AG10803 (cell line): ENCODE results near the gene MMP11.
A peak's percentile ranks its signal among the peaks of the same experiment; 100 is the strongest.

Source experiments
- DNase-seq: peaks from one replicate; pipeline ENCODE4 v3.0.0; 2010; ENCODE audit warnings: low read depth
- H3K4me3 ChIP-seq: 2 replicates; pipeline ENCODE4 v1.5.1; 2011; ENCODE audit warnings: mild to moderate bottlenecking, low read length, control low read depth
- TF ChIP-seq, protein P1 (sequence below): conservative IDR thresholded peaks from 2 replicates; pipeline ENCODE4 v1.5.1; 2011; ENCODE audit warnings: mild to moderate bottlenecking, low read length, control low read depth, inconsistent platforms

MMP11 gene

DNA sequence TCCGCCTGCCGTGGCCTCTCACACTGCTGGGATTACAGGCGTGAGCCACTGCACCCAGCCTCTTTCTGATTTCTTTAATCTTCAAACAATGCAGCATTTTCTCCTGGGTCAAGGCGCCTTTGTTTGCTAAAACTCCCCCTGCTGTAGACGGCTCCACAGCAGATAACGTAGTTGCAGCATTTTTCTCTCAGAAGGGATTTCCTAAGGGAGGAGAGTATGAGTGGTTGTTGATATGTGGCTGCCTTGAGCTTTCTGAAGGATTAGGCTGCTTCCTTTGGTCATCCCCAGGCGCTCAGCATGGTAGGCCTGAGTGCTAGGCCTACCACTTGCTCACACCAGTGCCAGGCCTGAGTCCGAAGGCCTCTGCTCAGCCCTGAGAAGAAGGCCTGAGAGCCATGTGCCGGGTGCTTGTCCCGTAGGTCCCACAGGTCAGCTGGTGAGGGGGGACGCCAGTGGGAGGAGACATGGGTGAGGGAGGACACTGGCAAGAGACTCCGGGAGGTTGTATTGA is 32.2 kb downstream of the MMP11 start:
- TF ChIP-seq, protein P1, sequence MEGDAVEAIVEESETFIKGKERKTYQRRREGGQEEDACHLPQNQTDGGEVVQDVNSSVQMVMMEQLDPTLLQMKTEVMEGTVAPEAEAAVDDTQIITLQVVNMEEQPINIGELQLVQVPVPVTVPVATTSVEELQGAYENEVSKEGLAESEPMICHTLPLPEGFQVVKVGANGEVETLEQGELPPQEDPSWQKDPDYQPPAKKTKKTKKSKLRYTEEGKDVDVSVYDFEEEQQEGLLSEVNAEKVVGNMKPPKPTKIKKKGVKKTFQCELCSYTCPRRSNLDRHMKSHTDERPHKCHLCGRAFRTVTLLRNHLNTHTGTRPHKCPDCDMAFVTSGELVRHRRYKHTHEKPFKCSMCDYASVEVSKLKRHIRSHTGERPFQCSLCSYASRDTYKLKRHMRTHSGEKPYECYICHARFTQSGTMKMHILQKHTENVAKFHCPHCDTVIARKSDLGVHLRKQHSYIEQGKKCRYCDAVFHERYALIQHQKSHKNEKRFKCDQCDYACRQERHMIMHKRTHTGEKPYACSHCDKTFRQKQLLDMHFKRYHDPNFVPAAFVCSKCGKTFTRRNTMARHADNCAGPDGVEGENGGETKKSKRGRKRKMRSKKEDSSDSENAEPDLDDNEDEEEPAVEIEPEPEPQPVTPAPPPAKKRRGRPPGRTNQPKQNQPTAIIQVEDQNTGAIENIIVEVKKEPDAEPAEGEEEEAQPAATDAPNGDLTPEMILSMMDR: no peak
- H3K4me3 ChIP-seq: no peak overlapping the region
- no peak for DNase-seq

DNA sequence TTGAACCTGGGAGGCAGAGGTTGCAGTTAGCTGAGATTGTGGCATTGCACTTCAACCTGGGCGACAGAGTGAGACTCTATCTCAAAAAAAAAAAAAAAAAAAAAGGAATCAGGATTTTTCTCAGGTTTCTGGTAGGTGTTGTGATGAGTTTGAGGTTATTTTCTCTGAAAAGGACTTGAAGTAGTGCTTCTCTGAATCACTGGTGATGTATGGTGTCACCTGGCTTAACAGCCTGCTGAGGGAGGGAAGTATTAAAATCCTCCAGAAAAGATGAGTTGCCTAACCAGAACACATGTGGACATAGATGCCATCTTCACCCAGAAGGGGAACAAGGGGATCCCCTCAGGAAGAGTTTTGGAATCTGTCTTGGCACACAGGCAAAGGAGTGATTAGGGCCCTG is 34.2 kb downstream of the MMP11 start:
- DNase-seq: no peak
- H3K4me3 ChIP-seq: no peak overlapping the region
- TF ChIP-seq, protein P1: no peak

DNA sequence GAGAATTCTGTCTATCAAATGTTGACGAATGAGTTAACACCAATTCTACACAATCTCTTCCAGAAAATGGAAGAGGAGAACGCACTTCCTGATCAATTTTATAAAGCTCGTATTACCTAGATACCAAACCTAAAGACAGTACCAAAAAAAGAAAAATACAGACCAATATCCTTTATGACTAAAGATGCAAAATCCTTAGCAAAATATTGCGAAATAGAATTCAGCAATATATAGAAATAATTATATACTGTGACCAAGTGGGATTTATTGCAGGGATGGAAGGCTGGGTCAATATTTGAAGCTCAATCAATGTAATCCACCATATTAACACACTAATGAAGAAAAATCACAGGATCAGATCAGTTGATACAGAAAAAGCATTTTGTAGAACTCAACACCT is 39.7 kb downstream of the MMP11 start:
- no peak for DNase-seq
- H3K4me3 ChIP-seq: no peak overlapping the region
- TF ChIP-seq, protein P1: no peak

DNA sequence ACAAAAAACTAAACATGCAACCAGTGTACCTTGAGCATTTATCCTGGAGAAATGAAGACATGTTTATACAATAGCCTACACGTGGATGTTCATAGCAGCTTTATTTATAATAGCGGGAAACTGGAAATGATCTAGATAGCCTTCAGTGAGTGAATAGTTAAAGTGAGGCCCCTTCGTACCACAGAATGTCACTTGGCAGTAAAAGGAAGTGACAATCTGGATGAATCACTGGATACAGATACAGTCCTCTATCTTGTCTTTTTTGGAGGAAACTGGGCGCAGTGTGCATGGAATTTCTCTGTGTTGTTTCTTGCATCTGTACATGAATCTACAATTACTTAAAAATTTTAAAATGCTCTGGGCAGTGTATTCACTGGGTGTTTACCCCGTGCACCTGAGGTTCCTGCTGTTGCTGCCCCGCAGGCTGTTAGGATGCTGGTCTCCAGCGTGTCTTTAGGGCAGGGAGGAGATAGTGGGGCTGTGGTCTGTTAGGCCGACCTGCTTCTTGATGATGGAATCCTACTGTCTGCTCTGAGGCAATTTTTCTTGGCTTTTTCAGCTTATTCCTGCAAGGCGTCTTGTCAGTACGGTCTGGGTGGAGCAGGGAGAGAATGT is 43.0 kb downstream of the MMP11 start:
- no peak overlapping the region for H3K4me3 ChIP-seq
- no peak for DNase-seq
- TF ChIP-seq, protein P1: no peak

DNA sequence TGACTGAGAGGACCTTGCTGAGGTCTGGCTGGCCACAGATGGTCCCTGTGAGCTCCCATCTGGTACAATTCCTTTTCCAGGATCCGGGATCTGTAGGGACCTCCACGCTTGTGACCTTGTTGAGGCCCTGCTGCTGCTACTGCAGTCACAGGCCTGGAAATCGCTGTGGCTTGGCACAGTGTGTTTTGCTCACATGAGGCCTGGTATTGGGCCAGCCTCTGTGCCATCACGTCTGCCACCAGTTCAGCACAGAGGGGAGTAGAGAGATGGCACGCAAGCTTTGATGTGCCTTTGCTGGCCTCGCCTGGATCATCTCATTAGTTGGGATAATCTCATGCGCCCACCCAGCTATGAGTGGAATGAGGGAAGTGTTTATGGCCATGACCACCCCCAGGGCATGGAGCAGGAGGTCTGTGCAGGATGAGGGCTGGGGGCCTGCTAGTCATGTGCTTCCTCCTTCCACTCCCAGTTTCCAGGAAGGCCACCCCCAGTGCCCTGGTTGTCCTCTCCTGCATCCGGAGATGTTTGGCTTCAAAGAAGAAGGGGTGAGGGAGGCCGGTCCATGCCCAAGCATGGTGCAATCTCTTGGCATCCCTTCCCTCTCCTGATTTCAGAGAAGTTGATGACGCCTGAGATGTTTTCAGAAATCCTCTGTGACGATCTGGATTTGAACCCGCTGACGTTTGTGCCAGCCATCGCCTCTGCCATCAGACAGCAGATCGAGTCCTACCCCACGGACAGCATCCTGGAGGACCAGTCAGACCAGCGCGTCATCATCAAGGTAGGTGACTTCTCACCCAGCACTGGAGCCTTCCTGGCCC is 43.7 kb downstream of the MMP11 start:
- no peak overlapping the region for H3K4me3 ChIP-seq
- peak; percentile 57 for DNase-seq
- TF ChIP-seq, protein P1: no peak

DNA sequence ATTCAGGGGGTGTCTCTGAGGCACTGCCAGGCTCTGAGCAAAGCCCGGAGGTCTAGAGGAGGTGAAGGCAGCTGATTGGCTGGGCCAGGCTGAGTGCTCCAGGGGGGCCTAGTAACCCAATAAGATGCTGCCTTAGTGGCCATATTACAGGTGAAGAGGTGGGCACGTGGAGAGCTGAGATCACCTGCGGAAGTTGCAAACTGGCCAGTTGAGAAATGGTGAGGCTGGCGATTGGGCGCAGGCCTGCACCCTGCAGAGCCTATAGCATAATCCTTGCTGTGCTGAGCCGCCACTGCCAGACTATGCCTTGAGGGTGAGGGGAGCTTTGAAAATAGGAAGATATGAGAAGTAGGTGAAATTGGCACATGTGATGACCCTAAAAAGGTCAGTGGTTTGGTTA is 44.5 kb downstream of the MMP11 start:
- H3K4me3 ChIP-seq: no peak overlapping the region
- TF ChIP-seq, protein P1: no peak
- no peak for DNase-seq

DNA sequence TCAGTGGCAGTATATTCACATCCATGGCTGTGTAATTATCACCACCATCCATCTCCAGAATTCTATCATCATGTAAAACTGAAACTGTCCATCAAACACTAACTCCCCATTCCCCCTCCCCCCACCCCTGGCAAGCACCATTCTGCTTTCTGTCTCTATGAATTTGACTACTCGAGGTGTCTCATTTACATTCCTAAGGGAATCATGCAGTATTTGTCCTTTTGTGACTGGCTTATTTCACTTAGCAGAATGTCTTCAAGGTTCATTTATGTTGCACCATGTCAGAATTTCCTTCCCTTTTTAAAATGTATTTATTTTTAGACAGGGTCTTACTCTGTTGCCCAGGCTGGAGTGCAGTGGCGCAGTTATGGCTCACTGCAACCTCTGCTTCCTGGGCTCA is 45.9 kb downstream of the MMP11 start:
- H3K4me3 ChIP-seq: no peak overlapping the region
- DNase-seq: no peak
- TF ChIP-seq, protein P1: no peak
